Stimulated activated CD4-positive, alpha-beta T cell treated with anti-CD3 and anti-CD28 coated beads, Interleukin-1b, Interleukin-23, amount 100 ng/mL, for 4 hours (primary cell): ENCODE data around the gene TSNAXIP1.

Experiments used
- DNase-seq, 2 donors: peaks; one replicate each; pipeline ENCODE4 v3.0.0-alpha.2; 2020; ENCODE audit warnings: low read depth in 2 of 2

Gene TSNAXIP1, protein sequence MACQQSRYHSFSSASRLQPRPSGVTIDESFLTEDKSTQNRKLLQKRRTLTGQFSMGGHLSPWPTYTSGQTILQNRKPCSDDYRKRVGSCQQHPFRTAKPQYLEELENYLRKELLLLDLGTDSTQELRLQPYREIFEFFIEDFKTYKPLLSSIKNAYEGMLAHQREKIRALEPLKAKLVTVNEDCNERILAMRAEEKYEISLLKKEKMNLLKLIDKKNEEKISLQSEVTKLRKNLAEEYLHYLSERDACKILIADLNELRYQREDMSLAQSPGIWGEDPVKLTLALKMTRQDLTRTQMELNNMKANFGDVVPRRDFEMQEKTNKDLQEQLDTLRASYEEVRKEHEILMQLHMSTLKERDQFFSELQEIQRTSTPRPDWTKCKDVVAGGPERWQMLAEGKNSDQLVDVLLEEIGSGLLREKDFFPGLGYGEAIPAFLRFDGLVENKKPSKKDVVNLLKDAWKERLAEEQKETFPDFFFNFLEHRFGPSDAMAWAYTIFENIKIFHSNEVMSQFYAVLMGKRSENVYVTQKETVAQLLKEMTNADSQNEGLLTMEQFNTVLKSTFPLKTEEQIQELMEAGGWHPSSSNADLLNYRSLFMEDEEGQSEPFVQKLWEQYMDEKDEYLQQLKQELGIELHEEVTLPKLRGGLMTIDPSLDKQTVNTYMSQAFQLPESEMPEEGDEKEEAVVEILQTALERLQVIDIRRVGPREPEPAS

DNA sequence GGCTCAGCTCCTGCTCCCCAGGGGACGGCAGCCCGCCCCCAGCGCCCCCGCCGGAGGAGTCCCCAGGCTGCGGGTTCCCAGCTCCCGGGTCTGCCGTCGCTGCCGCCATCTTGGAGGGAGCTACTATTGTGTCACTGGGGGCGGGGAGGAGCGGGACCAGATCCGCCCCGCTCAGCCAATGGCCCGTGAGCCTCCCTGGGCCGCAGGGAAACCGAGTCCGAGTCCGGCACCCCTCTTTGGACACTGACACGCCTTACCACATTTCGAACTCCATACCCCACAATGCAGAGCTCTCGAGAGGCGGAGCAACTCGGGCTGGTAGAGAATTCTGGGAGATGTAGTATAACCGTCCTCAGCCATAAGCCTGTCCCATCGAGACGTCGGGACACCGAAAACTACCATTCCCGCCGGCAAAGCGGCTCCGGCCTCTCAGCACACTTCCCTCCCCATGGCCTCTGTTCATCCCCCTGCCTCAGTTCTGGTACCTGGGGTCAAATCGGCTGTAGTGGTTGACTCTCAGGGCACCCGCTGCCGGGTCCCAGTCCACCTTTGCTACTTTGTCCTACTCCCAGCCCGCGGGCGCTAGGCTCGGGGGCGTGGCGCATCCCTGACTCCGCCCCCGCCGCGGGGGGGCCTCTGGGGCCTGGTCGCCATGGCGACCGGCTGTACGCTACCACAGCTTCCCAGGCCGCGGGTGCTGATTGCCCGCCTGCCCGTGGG, at the start of gene TSNAXIP1, which contains the start of gene RANBP10:
Gene TSNAXIP1, plus strand, starts transcription at position 462 of the 720 bp plus-strand sequence. CDS start 261 bp downstream, outside the sequence.
Gene RANBP10, minus strand, starts transcription at position 133 of the 720 bp plus-strand sequence. Its CDS starts 24 bp downstream, at position 109.
- DNase-seq = peak; percentile 90 to 93

GRCh38 chr16:67758006-67758405, 48.7 kb upstream of the TSNAXIP1 start:
- DNase-seq = no peak

DNA sequence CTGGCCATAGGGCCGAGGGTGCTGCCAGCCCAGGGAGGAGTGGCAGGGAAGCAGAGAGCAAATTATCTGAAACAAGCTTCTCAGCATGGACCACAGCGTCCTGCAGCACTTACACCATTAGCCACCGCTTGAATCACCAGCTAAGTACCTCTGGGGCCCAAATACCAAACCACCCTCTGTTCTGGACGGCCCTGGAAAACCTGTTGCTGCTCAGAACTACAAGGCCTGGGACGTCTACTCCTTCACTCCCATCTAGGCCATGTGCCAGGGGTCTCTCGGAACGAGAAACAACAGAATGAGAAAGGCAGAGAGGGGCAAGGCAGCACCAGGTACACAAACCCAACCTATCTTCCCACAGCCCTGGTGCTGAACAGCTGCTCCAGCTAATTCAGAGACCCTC, 47.7 kb upstream of the TSNAXIP1 start:
- no peak for DNase-seq

- DNase-seq = no peak
Observed at GRCh38 chr16:67760206-67760955, 46.3 kb upstream of the TSNAXIP1 start.

DNA sequence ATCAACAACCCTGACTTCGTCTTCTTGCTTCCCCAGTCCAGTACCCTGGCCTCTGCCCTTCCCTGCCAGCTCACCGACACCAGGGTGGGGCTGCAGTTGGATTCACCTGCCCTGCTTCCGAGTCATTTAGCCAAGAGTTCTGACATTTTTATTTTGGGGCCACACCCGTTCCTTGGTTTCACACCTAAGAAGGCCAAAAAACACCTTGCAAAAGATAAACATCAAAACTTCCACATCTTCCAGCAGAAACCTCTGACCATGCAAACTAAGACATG, 45.8 kb upstream of the TSNAXIP1 start:
- no peak for DNase-seq

- no peak for DNase-seq
Observed at GRCh38 chr16:67761924-67762323, 44.8 kb upstream of the TSNAXIP1 start.

DNA sequence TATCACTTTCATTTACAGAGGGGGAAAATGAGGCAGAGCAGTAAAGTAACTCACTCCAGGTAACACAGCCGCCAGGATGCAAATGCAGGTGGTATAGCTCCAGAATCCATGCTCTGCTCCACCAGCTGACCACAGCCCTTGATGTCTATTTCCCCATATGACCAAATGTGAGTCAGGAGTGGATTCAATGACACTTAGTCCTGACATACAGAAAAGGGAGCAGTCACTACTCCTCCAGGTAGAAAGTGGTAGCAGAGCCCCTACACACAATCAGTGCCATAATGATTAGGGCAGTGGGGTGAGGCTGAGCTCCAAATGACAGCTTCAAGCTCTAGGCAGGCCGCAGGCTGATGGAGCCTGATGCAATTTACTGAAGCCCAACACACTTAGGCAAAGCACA, 44.3 kb upstream of the TSNAXIP1 start:
- DNase-seq = no peak

DNA sequence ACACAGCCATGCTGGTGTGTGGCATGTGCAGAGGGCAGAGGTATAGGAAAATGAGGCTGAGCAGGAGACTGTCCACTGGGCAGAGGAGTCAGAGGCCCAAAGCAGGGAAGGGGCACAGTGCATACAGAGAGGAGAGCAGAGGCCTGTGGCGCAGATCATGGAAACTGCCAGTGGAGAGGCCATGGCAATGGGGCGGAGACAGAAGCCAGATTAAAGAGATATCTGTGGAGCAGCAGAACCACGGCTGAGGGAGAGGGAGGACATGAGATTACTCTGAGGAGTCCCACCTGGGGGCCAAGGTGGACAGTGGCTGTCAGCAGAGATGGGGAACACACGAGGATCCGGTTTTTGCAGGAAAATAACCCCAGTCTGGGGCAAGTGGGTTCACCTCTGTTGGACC, 43.6 kb upstream of the TSNAXIP1 start:
- DNase-seq = no peak

DNA sequence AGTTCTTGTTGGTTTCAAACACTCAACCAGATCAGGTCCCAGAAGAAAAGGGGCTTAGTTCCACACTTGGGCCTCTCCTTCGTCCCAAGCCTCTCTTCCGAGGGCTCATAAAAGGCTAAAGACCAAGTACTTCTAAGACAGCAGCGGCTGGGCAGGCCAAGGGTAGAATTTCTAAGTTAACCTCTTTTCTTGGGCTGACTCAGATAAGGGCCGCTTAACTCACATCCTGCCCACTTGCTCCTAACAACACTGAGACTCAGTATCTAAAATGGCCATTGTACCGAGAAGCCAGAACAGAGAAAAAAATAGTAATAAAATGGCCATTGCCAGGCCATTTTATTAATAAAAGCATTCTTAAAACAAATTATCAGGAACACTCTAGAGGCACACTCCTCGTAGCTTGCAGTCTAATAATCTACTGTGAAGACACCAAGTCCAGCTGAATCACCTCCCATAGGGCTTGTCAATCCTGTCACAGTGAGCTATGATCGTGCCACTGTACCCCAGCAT, 42.5 kb upstream of the TSNAXIP1 start:
- no peak for DNase-seq

DNA sequence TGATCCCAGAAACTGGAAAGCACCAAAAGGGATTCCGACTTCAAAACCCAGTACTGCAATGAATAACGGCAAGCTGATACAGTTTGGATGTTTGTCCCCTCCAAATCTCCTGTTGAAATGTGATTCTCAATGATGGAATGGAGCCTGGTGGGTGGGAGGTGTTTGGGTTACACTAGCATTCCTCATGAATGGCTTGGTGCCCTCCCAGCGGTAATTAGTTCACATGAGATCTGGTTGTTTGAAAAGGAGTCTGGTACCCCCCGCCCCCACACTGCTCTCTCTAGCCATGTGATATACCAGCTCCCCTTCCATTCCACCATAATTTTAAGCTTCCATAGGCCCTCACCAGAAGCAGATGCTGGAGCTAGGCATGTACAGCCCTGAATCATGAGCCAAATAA, 40.4 kb upstream of the TSNAXIP1 start:
- no peak for DNase-seq

DNA sequence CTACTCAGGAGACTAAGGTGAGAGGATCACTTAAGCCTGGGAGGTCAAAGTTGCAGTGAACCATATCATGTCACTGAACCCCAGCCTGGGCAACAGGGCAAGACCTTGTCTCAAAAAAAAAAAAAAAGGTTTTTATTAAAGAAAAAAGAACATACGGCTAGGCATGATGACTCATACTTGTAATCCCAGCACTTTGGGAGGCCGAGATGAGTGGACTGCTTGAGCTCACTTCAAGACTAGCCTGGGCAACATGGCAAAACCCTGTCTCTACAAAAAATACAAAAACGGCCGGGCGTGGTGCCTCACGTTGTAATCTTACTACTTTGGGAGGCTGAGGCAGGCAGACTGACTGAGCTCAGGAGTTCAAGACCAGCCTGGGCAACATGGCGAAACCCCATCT, 38.7 kb upstream of the TSNAXIP1 start:
- DNase-seq = no peak

DNA sequence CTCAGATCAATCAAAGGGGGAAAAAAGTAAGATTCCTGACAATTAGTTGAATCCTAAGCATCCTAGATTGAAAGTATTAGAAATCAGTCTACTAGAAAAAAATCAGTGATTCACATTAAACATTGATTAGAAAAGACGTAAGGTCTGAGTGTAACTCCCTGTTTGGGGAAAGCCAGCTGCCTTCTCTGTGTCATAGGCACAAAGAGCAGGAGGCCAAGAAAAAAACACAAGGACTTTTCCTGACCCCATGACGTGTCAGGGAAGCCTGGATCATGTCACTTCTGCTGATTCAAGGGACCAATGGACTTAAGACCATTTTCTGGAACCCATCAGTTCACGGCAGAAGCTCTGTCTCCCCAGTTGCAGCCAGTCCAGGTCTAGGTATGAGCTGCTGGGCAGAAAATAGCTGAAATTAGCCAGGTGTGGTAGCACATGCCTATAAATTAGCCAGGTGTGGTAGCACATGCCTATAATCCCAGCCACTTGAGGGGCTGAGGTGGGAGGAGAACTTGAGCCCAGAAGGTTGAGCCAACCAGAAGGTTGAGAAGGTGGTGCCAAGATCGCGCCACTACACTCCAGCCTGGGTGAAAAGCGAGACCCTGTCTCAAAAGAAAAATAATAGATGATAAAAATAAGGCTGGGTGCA, 36.2 kb upstream of the TSNAXIP1 start:
- DNase-seq = no peak

GRCh38 chr16:67773099-67773498, 33.6 kb upstream of the TSNAXIP1 start:
- no peak for DNase-seq

- no peak for DNase-seq
Observed at GRCh38 chr16:67773569-67774456, 32.9 kb upstream of the TSNAXIP1 start.

GRCh38 chr16:67774457-67774853, 32.2 kb upstream of the TSNAXIP1 start:
- DNase-seq = no peak

DNA sequence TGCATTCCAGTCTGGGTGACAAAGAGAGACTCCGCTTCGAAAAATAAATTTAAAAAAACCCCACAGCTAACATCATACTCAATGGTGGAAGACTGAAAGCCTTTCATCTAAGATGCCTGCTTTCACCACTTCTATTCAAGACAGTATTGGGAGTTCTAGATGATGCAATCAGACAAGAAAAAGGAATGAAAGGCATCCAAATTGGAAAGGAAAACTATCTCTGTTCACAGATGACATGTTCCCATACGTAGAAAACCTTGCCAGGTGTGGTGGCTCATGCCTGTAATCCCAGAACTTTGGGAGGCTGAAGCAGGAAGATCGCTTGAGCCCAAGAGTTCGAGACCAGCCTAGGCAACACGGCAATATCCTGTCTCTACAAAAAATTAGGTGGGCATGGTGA, 31.4 kb upstream of the TSNAXIP1 start:
- no peak for DNase-seq

DNA sequence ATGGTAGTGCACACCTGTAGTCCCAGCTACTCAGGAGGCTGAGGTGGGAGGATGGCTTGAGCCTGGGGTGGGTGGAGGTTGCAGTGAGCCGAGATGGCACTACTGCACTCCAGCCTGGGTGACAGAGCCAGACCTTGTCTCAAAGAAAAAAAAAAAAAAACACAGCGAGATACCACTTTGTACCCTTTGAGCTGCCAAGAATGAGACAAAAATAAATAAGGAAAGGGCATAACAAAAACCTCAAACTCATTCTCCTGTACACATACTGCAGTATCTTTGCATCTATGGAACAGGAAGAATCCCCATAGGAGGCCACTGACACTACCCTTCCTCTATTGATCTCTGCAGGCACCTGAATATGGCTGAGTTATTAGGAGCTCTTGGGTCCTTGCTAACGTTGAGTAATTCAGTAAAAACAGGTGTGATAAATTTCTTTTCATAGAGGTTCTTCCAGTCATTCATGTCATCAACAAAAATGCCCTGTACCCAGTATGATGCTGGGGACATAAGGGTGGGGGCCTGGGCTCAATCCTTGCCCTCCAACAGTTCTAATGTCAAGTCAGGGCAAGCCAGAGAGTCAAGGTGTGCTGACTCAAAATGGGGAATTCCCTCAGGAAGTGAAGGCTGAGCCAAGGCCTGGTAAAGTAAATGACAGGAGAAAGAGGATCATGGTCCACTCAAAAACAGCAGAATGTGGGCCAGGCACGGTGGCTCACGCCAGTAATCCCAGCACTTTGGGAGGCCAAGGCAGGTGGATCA, 27.3 kb upstream of the TSNAXIP1 start:
- no peak for DNase-seq

GRCh38 chr16:67780847-67781564, 25.7 kb upstream of the TSNAXIP1 start:
- DNase-seq = peak in 1 of 2 donors; percentile 20

DNA sequence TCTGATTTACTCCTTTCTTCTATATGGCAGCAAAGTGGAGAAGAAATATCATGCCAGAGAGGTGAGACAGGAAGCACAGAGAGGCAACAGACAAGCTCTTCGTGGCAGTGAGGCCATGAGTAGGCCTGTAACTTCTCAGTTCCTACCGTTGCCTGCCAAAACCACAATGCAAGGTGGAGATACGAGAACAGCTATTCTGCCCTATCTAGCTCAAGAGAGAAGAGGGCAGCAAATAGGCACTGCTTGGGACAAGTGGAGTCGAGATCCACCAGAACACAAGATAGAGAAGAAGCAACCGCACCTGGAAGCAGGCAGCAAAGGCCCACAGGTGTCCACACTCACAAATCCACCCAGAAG, 25.1 kb upstream of the TSNAXIP1 start:
- DNase-seq = no peak
